Panc1 (cell line): ENCODE data around the gene BCL2L2. TPM values are rescaled to one million over a fixed set of nuclear protein-coding genes. Genes with fewer than 3 reads are reported as not detected.

Experiments
- ATAC-seq: fragments of 200-7000 bp; cut with Tn5 transposase; 2 replicates; pipeline ENCODE4 v1.9.1; 2020; ENCODE audit warnings: mild to moderate bottlenecking, moderate library complexity
- BruUV-seq: library from RNA; stranded (reverse); fragments of 400-500 nt; replicated peaks from 2 replicates; lab custom pipeline; 2021; lab: Mats Ljungman, UMichigan
- CTCF ChIA-PET: fragments of 300-600 bp; sonication (Branson Sonifier 250); formaldehyde crosslinking; loops from one replicate; lab custom pipeline; 2022; ENCODE audit warnings: antibody characterized with exemption; lab: Charles Lee
- POLR2A ChIA-PET: fragments of 300-600 bp; sonication (Branson Sonifier 250); formaldehyde crosslinking; loops from one replicate; lab custom pipeline; 2022; ENCODE audit warnings: antibody characterized with exemption; lab: Charles Lee
- DNase-seq: peaks from one replicate; pipeline ENCODE4 v3.0.0-alpha.2; 2010; ENCODE audit warnings: low read depth, low spot score
- H3K27ac ChIP-seq: 2 replicates; pipeline ENCODE4 v1.5.1; 2011; ENCODE audit warnings: mild to moderate bottlenecking, low read length, inconsistent platforms
- H3K27me3 ChIP-seq: fragments of 200-500 bp; sonication (Bioruptor generic); 2 replicates; pipeline ENCODE4 v1.6.0; 2014; ENCODE audit warnings: low read length, inconsistent platforms; ENCODE audit not compliant: control insufficient read depth, insufficient read depth
- H3K36me3 ChIP-seq: fragments of 200-500 bp; sonication (Bioruptor generic); 2 replicates; pipeline ENCODE4 v1.5.1; 2014; ENCODE audit warnings: inconsistent platforms, mild to moderate bottlenecking, low read length, moderate library complexity; ENCODE audit not compliant: control insufficient read depth, insufficient read depth
- H3K4me1 ChIP-seq: 2 replicates; pipeline ENCODE4 v1.5.1; 2011; ENCODE audit warnings: inconsistent platforms, mild to moderate bottlenecking, low read length, moderate library complexity; ENCODE audit not compliant: control insufficient read depth, insufficient read depth
- H3K4me3 ChIP-seq, 2 experiments: 2 replicates each; pipeline ENCODE4 v1.5.1; 2011 to 2012; ENCODE audit warnings: low read depth in 2 of 2, low read length in 2 of 2, mild to moderate bottlenecking in 2 of 2, inconsistent platforms in 1 of 2, moderate library complexity in 1 of 2
- H3K9me3 ChIP-seq: fragments of 200-500 bp; sonication (Bioruptor generic); 2 replicates; pipeline ENCODE4 v1.5.1; 2014; ENCODE audit warnings: low read depth, mild to moderate bottlenecking, inconsistent platforms, low read length, moderate library complexity; ENCODE audit not compliant: control insufficient read depth, insufficient read depth
- POLR2AphosphoS5 ChIP-seq: IDR thresholded peaks from 2 replicates; pipeline ENCODE4 v1.6.1; 2012; ENCODE audit warnings: mild to moderate bottlenecking, low read depth, low read length, moderate library complexity
- SIN3A ChIP-seq: IDR thresholded peaks from 2 replicates; pipeline ENCODE4 v1.6.1; 2012; ENCODE audit warnings: low read depth, mild to moderate bottlenecking, low read length, moderate library complexity, borderline replicate concordance; ENCODE audit not compliant: insufficient read depth
- TCF7L2 ChIP-seq: IDR thresholded peaks from 2 replicates; pipeline ENCODE4 v1.6.1; 2011; ENCODE audit warnings: mild to moderate bottlenecking, low read depth, low read length, inconsistent platforms
- in situ Hi-C: cut with HindIII; loops from 2 replicates; pipeline ENCODE4 v1.10.0; 2016; ENCODE audit warnings: low sequenced_read_pairs, low pct_unique_long_range_greater_than_20kb
- intact Hi-C: fragments of 100-400 bp; cut with micrococcal nuclease; formaldehyde crosslinking; loops from one replicate; pipeline ENCODE4 v1.10.0; 2022; ENCODE audit not compliant: unreplicated experiment
- total RNA-seq: library from RNA; stranded (reverse); gene quantifications from one replicate; pipeline ENCODE4 v1.2.1, GENCODE V29; 2021; ENCODE audit not compliant: unreplicated experiment
- TF ChIP-seq, protein P1 (sequence below), 2 experiments: IDR thresholded peaks; 2 replicates each; pipeline ENCODE4 v1.6.1; 2011 to 2012; ENCODE audit warnings: low read depth in 2 of 2, control low read depth in 1 of 2, low read length in 1 of 2, mild to moderate bottlenecking in 1 of 2, moderate library complexity in 1 of 2; ENCODE audit not compliant: insufficient read depth in 1 of 2
- TF ChIP-seq, protein P2 (sequence below): fragments of 450-650 bp; IDR thresholded peaks from 2 replicates; pipeline ENCODE4 v1.5.1; 2017; ENCODE audit warnings: mild to moderate bottlenecking

The BCL2L2 gene
- total RNA-seq, 1 experiment from 2014 or later: 18.9 TPM

DNA sequence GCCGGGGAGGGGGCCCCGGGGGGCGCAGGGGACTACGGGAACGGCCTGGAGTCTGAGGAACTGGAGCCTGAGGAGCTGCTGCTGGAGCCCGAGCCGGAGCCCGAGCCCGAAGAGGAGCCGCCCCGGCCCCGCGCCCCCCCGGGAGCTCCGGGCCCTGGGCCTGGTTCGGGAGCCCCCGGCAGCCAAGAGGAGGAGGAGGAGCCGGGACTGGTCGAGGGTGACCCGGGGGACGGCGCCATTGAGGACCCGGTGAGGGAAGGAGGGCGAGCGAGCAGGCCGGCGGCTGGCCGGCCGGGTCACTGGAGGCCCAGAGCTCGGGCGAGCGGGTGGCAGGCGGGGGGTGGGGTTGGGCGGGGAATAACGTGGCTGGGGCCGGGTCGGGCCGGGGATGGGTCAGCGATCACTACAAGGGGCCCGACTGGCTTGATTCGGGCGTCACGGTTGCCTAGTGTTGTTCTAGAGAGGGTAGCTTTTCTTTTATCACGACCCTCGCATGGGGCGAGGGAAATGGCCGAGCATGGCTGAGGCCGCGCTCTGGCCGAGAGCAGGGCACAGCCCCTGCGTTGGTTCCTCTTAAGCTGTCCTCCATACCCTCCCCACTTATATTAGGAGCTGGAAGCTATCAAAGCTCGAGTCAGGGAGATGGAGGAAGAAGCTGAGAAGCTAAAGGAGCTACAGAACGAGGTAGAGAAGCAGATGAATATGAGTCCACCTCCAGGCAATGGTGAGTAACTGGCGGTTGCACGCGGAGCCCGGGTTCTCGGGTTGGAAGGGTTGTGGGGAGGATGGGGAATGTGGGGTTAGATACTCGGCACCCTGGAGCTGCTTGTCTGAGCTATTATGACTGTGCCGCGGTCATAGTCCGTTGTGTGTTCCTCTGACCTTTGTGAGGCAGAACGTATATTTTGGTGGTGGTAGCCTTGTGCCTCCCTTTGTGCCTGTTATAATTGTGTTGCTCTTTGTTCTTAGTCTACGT lies 15.2 kb downstream of the BCL2L2 start:
- no TSS peak for BruUV-seq
- ATAC-seq (peak; percentile 70), DNase-seq (no peak)
- ChIA-PET POLR2A (interaction anchor here (0.6 to 0.9 kb wide), 3 partner anchors 15 to 146 kb away, joined by 3 to 5 read pairs (median 3); partner anchors contain the start of gene BCL2L2), CTCF (interaction anchor here (1.2 to 1.7 kb wide), 2 partner anchors 39 to 201 kb away, joined by 3 to 5 read pairs; no protein-coding TSS in a partner anchor)
- H3K9me3 ChIP-seq: no peaks in the 10 kb centered on the region
- peak overlapping the region; percentile 95 for H3K27ac ChIP-seq
- intact Hi-C loops (loop anchor here (10.0 kb wide), 2 partner anchors 123 to 233 kb away; partner anchors contain the start of genes THTPA and ZFHX2), in situ Hi-C loops (no loop called here)
- H3K27me3 ChIP-seq: no peaks in the 10 kb centered on the region
- TF ChIP-seq POLR2AphosphoS5: no peak
- TF ChIP-seq SIN3A: no peak
- TF ChIP-seq, protein P1, sequence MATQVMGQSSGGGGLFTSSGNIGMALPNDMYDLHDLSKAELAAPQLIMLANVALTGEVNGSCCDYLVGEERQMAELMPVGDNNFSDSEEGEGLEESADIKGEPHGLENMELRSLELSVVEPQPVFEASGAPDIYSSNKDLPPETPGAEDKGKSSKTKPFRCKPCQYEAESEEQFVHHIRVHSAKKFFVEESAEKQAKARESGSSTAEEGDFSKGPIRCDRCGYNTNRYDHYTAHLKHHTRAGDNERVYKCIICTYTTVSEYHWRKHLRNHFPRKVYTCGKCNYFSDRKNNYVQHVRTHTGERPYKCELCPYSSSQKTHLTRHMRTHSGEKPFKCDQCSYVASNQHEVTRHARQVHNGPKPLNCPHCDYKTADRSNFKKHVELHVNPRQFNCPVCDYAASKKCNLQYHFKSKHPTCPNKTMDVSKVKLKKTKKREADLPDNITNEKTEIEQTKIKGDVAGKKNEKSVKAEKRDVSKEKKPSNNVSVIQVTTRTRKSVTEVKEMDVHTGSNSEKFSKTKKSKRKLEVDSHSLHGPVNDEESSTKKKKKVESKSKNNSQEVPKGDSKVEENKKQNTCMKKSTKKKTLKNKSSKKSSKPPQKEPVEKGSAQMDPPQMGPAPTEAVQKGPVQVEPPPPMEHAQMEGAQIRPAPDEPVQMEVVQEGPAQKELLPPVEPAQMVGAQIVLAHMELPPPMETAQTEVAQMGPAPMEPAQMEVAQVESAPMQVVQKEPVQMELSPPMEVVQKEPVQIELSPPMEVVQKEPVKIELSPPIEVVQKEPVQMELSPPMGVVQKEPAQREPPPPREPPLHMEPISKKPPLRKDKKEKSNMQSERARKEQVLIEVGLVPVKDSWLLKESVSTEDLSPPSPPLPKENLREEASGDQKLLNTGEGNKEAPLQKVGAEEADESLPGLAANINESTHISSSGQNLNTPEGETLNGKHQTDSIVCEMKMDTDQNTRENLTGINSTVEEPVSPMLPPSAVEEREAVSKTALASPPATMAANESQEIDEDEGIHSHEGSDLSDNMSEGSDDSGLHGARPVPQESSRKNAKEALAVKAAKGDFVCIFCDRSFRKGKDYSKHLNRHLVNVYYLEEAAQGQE (IDR thresholded peaks at IDR 0.05; ENCODE audit: insufficient read depth in 1 of 2, low read depth in 2 of 2, low read length in 1 of 2): no peak
- TF ChIP-seq TCF7L2: no peak
- TF ChIP-seq, protein P2, sequence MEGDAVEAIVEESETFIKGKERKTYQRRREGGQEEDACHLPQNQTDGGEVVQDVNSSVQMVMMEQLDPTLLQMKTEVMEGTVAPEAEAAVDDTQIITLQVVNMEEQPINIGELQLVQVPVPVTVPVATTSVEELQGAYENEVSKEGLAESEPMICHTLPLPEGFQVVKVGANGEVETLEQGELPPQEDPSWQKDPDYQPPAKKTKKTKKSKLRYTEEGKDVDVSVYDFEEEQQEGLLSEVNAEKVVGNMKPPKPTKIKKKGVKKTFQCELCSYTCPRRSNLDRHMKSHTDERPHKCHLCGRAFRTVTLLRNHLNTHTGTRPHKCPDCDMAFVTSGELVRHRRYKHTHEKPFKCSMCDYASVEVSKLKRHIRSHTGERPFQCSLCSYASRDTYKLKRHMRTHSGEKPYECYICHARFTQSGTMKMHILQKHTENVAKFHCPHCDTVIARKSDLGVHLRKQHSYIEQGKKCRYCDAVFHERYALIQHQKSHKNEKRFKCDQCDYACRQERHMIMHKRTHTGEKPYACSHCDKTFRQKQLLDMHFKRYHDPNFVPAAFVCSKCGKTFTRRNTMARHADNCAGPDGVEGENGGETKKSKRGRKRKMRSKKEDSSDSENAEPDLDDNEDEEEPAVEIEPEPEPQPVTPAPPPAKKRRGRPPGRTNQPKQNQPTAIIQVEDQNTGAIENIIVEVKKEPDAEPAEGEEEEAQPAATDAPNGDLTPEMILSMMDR: no peak
- peaks cover 21% of the 10 kb centered on the region for H3K36me3 ChIP-seq
- peaks cover 7% of the 10 kb centered on the region for H3K4me1 ChIP-seq
- peak overlapping the region; percentile 93 to 97 for H3K4me3 ChIP-seq

DNA sequence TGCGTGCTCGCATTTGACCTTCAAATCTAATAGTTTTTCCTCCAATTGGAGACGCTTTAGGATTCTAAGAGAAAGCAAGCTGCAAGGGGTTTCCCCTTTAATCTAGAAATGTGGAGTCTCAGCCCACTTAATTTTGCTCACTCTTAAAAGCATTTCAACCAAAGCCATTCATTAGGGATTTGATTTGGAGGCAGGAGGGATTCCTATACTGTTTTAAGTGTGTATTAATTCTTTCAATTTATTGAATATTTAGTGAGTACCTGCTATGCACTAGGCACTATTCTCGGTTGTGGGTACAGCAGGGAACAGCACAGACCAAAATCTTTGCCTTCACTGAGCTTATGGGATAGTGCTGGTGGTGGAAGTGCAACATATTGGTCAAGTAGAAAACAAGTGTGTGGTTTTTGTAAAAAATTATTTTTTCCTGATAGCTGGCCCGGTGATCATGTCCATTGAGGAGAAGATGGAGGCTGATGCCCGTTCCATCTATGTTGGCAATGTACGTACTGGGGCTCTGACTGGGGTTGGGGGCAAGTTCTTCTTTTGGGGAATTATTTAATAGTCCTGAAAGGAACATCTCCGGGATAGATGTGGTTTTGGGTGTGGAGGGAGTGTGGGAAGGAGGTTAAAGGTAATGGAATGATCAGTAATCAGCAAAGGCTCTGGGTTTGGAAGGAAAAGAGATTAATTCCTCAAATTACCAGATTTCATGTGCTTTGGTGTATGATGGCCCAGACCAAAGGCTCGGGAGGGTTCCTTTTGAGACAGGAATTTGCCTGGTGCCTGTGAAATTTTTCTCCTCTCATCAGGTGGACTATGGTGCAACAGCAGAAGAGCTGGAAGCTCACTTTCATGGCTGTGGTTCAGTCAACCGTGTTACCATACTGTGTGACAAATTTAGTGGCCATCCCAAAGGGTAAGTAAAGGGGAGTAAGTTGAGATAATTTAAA lies 16.2 kb downstream of the BCL2L2 start:
- TF ChIP-seq TCF7L2: no peak
- TF ChIP-seq, protein P2: no peak
- TF ChIP-seq, protein P1 (IDR thresholded peaks at IDR 0.05; ENCODE audit: insufficient read depth in 1 of 2, low read depth in 2 of 2, low read length in 1 of 2): no peak
- no peak for TF ChIP-seq POLR2AphosphoS5
- TF ChIP-seq SIN3A: no peak
- no peak for ATAC-seq
- peak overlapping the region; percentile 95 for H3K27ac ChIP-seq
- H3K4me1 ChIP-seq: peaks cover 7% of the 10 kb centered on the region
- H3K36me3 ChIP-seq: peaks cover 21% of the 10 kb centered on the region
- DNase-seq: no peak
- ChIA-PET CTCF (interaction anchor here (1.2 to 1.7 kb wide), 2 partner anchors 38 to 202 kb away, joined by 3 to 5 read pairs; no protein-coding TSS in a partner anchor), POLR2A (interaction anchor here (0.9 kb wide), 1 partner anchor 16 kb away, joined by 3 read pairs; the partner anchor contains the start of gene BCL2L2)
- intact Hi-C loops (loop anchor here (10.0 kb wide), 2 partner anchors 122 to 232 kb away; partner anchors contain the start of genes THTPA and ZFHX2), in situ Hi-C loops (no loop called here)
- BruUV-seq: no TSS peak
- H3K9me3 ChIP-seq: no peaks in the 10 kb centered on the region
- peak overlapping the region; percentile 93 to 97 for H3K4me3 ChIP-seq
- no peaks in the 10 kb centered on the region for H3K27me3 ChIP-seq
